Left cardiac atrium (tissue), 4 donors: ENCODE data around the gene GOLGA8Q. TPM values are rescaled to one million over a fixed set of nuclear protein-coding genes. Genes with fewer than 3 reads are reported as not detected.
A peak's percentile ranks its signal among the peaks of the same experiment; 100 is the strongest.
"Not testable (repeated sequence)": the region's sequence is repeated elsewhere in the genome, so short reads cannot be mapped to it uniquely, and the experiment has no call there.

Experiments
- ATAC-seq, 2 donors: fragments of 200-7000 bp; cut with Tn5 transposase; one replicate each; pipeline ENCODE4 v1.9.1; 2020; ENCODE audit warnings: mild to moderate bottlenecking in 2 of 2, moderate library complexity in 2 of 2
- DNase-seq: peaks from one replicate; pipeline ENCODE4 v3.0.0-alpha.2; 2020
- intact Hi-C, 2 donors: fragments of 100-400 bp; cut with DNase I; formaldehyde crosslinking; loops; one replicate each; pipeline versions ENCODE4 v1.14.1 to v1.15.1; 2022 to 2023
- long read RNA-seq: library from polyadenylated mRNA; unstranded; transcript quantifications from one replicate; pipeline ENCODE4 v2.0.0, GENCODE V29; 2021
- total RNA-seq, 2 donors: library from RNA; stranded (reverse); fragmentation: NEBNext Ultra II Directional; extraction: Animal tissue kit (Norgen Biotek cat#: 25700); gene quantifications; one replicate each; pipeline ENCODE4 v1.2.1, GENCODE V29; 2021
- donor health status: DM: no; HTN: yes; CAD: no.
- donor health status: DM: no; HTN: yes; CAD: no; lungs with severe emphysema.
- donor health status: DM: yes; HTN: yes; CAD: no.
- donor health status: Dilated cardiomyopathy.

GOLGA8Q gene
- total RNA-seq, result 1 to 10 TPM in 1 of 2 donors, not detected in 1; 1.1 TPM
- long read RNA-seq, result 0 reads

GRCh38 chr15:30551750-30552149 lies at the start of gene GOLGA8Q:
TSS of gene GOLGA8Q (plus strand) at chr15:30552050. CDS start at chr15:30552078, 28 bp downstream.
- intact Hi-C loops, ATAC-seq, DNase-seq: not testable (repeated sequence)

- intact Hi-C loops, DNase-seq: not testable (repeated sequence)
- peak; percentile 77 for ATAC-seq
Measured at GRCh38 chr15:30502904-30503781, 48.7 kb upstream of the GOLGA8Q start.

- ATAC-seq, result peak in 1 of 2 donors; percentile 56
- DNase-seq, intact Hi-C loops: not testable (repeated sequence)
Measured at GRCh38 chr15:30504162-30504843, 47.5 kb upstream of the GOLGA8Q start.

- intact Hi-C loops, DNase-seq, ATAC-seq: not testable (repeated sequence)
Measured at GRCh38 chr15:30514545-30514944, 37.3 kb upstream of the GOLGA8Q start.

- ATAC-seq, DNase-seq, intact Hi-C loops: not testable (repeated sequence)
Measured at GRCh38 chr15:30523453-30524243, 28.2 kb upstream of the GOLGA8Q start.

GRCh38 chr15:30525912-30526311 lies 25.9 kb upstream of the GOLGA8Q start:
- ATAC-seq, intact Hi-C loops: not testable (repeated sequence)
- DNase-seq, result peak; percentile 8

- DNase-seq, intact Hi-C loops, ATAC-seq: not testable (repeated sequence)
Measured at GRCh38 chr15:30529049-30529448, 22.8 kb upstream of the GOLGA8Q start.

GRCh38 chr15:30566949-30567348 lies 15.1 kb downstream of the GOLGA8Q start:
- intact Hi-C loops, DNase-seq, ATAC-seq: not testable (repeated sequence)

- intact Hi-C loops, DNase-seq: not testable (repeated sequence)
- peak; percentile 75 to 92 for ATAC-seq
Measured at GRCh38 chr15:30573012-30573491, 21.2 kb downstream of the GOLGA8Q start.

- DNase-seq, intact Hi-C loops: not testable (repeated sequence)
- peak in 1 of 2 donors; percentile 56 for ATAC-seq
Measured at GRCh38 chr15:30579394-30579970, 27.6 kb downstream of the GOLGA8Q start.

- not testable (repeated sequence) for ATAC-seq, DNase-seq
Measured at GRCh38 chr15:30580716-30581115, 28.9 kb downstream of the GOLGA8Q start.

GRCh38 chr15:30598953-30599352 lies 47.1 kb downstream of the GOLGA8Q start:
- DNase-seq, intact Hi-C loops, ATAC-seq: not testable (repeated sequence)

More at GRCh38 chr15:30580716-30581115, 28.9 kb downstream of the GOLGA8Q start:
- intact Hi-C loops, result not testable (repeated sequence)

GRCh38 chr15:30603796-30604195 lies 51.9 kb downstream of the GOLGA8Q start, which contains the start of gene GOLGA8H:
TSS of gene GOLGA8H (plus strand) at chr15:30604028. CDS start at chr15:30604126, 98 bp downstream.
- intact Hi-C loops, ATAC-seq, DNase-seq: not testable (repeated sequence)

Other genes starting within 250 kb of the GOLGA8Q start
- gene CHRFAM7A, start 158.5 kb upstream of the GOLGA8Q start, total RNA-seq, result 1 to 10 TPM; 1.8 to 2.8 TPM
- gene GOLGA8R, start 137.8 kb upstream of the GOLGA8Q start, total RNA-seq, result 1 to 10 TPM; 2.3 to 5.2 TPM
- under 1 TPM in 1 of 2 donors, not detected in 1; 0.18 TPM for gene GOLGA8H, start 52.0 kb downstream of the GOLGA8Q start, total RNA-seq